HG02623 (cell line): Measurements from ENCODE around the gene PAPOLA.
A peak's percentile ranks its signal among the peaks of the same experiment; 100 is the strongest.
"Not testable (repeated sequence)": the region's sequence is repeated elsewhere in the genome, so short reads cannot be mapped to it uniquely, and the experiment has no call there.

Experiments
- ATAC-seq: cut with Tn5 transposase; IDR thresholded peaks from one replicate; pipeline ENCODE4 v1.9.1; 2021; ENCODE audit warnings: moderate library complexity; ENCODE audit not compliant: unreplicated experiment

The PAPOLA gene

DNA sequence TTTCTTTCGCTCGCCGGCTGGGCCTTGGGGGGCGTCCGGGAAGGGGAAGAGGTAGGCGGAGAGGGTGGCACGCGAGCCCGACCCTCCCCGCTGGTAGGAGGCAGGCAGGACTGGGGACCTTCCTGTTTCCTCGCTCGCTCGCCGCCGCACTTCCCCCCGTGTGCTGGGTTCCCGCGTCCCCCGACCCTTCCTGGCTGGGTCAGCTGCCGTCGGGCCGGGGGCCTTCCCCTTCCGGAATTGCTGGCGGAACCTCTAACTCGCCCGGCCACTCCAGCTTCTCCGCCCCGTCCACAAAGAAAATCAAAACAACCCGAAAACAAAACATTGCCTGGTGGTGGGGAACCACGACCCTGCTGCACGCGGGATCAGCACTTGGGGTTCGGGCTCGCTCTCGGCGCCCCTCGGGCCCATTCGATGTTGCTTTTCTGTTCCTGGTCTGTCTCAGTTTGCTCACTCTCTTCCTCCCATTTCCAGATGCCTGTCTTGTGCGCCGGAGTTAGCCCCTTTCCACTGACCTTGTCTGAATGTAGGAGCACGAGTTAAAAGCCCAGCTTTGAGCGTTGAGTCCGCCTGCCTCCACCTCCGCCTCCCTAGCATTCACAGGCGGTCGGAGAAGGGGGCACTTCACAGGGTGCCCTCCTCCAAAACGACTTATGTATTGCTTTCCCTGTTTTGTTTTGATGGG, 581 bp downstream of the PAPOLA start:
- ATAC-seq = peak; percentile 16

DNA sequence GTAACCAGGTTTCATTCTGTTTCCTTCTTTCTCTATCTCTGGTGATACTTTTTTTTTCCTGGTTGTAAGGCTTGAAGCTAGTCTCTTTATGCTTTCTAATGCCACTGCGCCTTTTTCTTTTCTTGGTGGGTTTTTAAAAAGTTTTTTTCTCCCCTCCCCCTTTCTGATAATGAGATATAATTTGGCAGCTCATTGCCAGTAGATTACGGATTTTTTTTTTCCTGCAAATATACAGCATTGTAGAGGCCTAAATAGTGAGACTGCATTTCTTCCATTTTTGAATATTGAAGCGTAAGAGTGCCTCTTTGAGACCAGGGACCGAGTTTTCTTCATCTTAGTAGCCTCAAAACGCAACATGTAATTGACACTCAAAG, 1.1 kb downstream of the PAPOLA start:
- ATAC-seq = no peak

DNA sequence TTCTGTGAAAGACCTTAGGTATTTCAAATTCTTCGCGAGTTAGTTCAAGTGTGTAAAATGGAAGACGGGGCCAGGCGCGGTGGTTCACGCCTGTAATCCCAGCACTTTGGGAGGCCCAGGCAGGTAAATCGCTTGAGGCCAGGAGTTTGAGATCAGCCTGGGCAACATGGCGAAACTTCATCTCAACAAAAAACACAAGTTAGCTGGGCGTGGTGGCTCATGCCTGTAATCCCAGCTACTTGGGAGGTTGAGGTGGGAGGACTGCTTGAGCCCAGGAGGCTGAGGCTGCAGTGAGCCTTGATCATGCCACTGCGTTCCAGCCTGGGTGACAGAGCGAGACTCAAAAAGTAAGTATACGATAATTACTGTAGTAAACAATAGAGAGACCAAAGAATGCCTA, 2.2 kb downstream of the PAPOLA start:
- ATAC-seq = not testable (repeated sequence)

DNA sequence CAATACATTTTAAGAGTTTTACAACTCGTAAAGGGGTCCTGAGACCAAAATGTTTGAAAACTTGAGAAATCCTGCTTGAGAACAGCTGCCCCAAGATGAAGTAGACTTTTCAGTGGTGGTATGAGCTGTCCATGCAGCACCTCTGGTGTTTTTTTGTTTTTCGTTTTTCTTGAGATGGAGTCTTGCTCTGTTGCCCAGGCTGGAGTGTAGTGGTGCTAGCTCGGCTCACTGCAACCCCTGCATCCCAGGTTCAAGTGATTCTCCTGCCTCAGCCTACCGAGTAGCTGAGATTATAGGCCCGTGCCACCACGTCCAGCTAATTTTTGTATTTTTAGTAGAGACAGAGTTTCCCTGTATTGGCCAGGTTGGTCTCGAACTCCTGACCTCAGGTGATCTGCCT, 5.5 kb downstream of the PAPOLA start:
- no peak for ATAC-seq

DNA sequence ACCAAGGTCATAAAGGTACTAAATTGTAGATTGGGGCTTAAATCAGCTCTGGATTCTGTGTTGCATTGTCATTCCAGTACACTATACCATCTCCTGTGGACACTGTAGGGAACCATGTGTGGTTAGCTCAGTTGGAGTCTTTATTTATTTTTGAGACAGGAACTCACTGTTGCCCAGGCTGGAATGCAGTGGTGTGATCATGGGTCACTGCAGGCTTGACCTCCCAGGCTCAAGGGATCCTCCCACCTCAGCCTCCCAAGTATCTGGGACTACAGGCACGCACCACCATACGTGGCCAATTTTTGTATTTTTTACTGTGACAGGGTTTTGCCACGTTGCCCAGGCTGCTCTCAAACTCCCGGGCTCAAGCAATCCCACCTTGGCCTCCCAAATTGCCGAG, 6.7 kb downstream of the PAPOLA start:
- no peak for ATAC-seq

- no peak for ATAC-seq
These were observed 7.4 kb downstream of the PAPOLA start for GRCh38 chr14:96509457-96510090.

DNA sequence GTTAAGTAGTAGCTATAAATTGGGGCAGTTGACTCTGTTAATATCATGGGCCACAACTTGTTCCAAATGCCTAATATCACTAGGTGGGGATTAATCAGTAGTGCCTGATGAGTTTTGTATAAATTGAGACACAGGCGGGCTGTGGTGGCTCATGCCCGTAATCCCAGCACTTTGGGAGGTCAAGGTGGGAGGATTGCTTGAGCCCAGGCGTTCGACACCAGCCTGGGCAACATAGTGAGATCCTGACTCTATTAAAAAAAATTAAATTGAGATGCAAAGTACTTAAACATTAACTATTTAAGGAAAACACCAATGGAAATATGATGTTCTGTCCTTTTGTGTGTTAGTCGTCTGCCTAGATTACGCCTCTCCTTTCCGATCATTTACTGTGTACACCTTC, 9.0 kb downstream of the PAPOLA start:
- no peak for ATAC-seq

- ATAC-seq = no peak
These were observed 9.5 kb downstream of the PAPOLA start for GRCh38 chr14:96511667-96512066.

- ATAC-seq = no peak
These were observed 9.9 kb downstream of the PAPOLA start for GRCh38 chr14:96512122-96512521.

GRCh38 chr14:96512602-96513397, 10.6 kb downstream of the PAPOLA start:
- no peak for ATAC-seq

- peak; percentile 39 for ATAC-seq
These were observed 12.5 kb downstream of the PAPOLA start for GRCh38 chr14:96514694-96515093.

DNA sequence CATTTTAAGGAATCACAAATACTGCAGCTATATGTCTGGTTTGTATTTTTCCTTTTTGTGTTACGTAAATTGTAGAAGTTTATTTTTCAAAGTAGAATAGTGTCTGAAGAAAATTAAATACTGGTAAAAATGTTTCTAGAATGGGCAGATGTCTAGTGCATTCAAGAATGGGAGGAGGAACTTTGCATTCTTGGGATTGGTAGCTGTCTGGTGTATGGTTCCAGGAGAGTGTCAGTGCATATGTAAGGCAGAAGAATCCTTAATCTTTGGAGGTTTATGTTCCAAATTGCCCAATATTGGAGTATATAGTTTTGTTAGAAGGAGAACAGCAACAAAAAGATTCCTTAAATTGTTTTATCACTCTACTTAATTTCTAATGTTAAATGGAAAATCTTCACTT, 13.5 kb downstream of the PAPOLA start:
- ATAC-seq = no peak

GRCh38 chr14:96516351-96516750, 14.2 kb downstream of the PAPOLA start:
- ATAC-seq = no peak

- peak; percentile 72 for ATAC-seq
These were observed 17.8 kb downstream of the PAPOLA start for GRCh38 chr14:96519970-96520369.

GRCh38 chr14:96525452-96525851, 23.3 kb downstream of the PAPOLA start:
- no peak for ATAC-seq

DNA sequence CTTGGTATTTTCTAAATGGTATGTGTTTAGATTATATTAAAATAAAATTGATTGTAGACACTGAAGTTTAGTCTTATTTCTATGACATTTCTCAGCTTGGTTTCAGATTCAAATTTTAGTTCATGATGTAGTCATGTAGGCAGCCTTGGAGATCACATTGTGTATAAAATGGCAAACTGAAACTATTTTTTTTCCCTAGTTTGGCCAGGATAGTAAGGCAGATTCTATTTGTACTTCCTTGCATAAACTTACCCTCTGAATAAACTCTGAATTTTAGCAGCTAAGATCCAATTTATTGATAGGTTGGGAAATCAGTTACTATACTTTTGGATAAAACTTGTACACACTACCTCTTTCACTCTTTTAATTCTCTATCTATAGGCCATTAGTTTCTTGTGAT, 30.4 kb downstream of the PAPOLA start:
- ATAC-seq = no peak

- ATAC-seq = no peak
These were observed 34.6 kb downstream of the PAPOLA start for GRCh38 chr14:96536807-96537206.

- ATAC-seq = no peak
These were observed 36.2 kb downstream of the PAPOLA start for GRCh38 chr14:96538097-96538989.

GRCh38 chr14:96538990-96539317, 36.8 kb downstream of the PAPOLA start:
- no peak for ATAC-seq

GRCh38 chr14:96554315-96554910, 52.2 kb downstream of the PAPOLA start:
- no peak for ATAC-seq

DNA sequence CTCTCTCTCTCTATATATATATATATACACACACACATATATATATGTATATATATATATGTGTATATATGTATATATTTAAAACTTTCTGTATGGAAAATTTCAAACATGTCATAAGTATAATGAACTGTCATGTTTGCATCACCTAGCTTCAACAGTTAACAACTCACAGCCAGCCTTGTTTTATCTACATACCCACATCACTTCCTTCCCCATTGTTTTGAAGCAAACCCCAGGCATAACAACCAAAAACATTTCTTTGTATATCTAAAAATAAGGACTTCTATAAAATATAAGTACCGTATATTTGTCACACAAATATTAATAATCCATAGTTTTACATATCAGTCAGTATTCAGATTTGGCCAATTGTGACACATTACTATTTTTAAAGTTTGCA, 57.4 kb downstream of the PAPOLA start:
- ATAC-seq = no peak
